ENCODE results near the gene DHRSX.

DHRSX gene

DNA sequence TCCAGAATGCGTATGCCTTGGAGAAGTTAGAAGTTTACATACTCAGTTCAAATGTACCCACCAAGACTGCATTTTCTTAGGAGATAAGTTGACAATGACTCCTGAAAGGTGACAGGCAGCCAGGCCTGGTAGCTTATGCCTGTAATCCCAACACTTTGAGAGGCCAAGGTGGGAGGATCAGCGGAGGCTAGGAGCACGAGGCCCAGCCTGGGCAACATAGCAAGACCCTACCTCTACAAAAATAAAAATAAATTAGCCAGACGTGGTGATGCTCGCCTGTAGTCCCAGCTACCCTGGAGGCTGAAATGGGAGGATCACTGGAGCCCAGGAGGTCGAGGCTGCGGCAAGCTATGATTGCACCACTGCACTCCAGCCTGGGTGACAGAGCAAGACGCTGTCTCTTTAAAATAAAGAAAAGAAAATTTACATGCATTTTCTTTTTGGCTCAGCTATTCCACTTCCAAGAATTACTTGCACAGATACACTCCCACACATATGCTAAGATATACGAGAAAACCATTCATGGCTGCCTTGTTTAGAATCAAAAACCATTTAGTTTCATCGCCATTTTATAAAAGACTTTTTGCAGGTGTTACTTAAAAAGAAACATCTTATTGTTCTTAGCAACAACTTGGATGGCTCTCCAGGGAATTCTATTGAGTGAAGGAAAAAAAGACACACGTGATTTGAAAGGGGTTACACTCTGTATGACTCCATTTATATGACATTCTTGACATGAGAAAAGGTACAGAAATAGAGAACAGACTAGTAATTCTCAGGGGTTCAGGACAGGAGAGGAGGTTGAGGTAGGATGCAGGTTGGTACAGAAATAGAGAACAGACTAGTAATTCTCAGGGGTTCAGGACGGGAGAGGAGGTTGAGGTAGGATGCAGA is 66.3 kb downstream of the DHRSX start:
- no peak overlapping the region for H3K27ac ChIP-seq
- no peak for TF ChIP-seq ZFX (IDR thresholded peaks at IDR 0.05)
- TF ChIP-seq, protein P1, sequence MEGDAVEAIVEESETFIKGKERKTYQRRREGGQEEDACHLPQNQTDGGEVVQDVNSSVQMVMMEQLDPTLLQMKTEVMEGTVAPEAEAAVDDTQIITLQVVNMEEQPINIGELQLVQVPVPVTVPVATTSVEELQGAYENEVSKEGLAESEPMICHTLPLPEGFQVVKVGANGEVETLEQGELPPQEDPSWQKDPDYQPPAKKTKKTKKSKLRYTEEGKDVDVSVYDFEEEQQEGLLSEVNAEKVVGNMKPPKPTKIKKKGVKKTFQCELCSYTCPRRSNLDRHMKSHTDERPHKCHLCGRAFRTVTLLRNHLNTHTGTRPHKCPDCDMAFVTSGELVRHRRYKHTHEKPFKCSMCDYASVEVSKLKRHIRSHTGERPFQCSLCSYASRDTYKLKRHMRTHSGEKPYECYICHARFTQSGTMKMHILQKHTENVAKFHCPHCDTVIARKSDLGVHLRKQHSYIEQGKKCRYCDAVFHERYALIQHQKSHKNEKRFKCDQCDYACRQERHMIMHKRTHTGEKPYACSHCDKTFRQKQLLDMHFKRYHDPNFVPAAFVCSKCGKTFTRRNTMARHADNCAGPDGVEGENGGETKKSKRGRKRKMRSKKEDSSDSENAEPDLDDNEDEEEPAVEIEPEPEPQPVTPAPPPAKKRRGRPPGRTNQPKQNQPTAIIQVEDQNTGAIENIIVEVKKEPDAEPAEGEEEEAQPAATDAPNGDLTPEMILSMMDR (conservative IDR thresholded peaks at IDR 0.05), result no peak

DNA sequence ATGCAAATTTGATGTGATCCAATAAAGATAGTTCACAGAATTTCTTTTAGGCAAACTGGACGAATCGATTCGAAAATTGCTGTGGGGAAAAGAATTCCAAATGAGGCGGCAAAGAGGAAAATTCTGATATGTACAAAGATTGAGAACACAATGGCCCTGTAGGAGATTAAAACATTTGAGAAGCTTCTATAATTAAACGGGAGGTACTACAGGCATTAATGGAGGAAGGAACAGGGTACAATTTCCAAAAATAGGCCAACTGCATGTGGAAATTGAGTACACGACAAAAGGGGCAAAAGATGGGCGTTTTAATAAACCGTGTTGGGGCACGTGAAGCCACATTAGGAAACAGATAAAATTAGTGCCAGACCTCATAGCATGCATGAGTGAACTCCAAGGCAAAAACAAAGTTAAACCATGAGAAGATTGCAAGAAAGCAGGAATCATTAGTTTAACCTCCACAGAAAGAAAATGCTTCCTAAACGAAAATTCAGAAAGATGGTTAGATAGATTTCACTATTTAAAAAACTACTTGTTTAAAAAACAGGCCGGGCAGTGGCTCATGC is 68.4 kb downstream of the DHRSX start:
- no peak for TF ChIP-seq ZFX (IDR thresholded peaks at IDR 0.05)
- TF ChIP-seq, protein P1 (conservative IDR thresholded peaks at IDR 0.05), result no peak
- H3K27ac ChIP-seq, result no peak overlapping the region

DNA sequence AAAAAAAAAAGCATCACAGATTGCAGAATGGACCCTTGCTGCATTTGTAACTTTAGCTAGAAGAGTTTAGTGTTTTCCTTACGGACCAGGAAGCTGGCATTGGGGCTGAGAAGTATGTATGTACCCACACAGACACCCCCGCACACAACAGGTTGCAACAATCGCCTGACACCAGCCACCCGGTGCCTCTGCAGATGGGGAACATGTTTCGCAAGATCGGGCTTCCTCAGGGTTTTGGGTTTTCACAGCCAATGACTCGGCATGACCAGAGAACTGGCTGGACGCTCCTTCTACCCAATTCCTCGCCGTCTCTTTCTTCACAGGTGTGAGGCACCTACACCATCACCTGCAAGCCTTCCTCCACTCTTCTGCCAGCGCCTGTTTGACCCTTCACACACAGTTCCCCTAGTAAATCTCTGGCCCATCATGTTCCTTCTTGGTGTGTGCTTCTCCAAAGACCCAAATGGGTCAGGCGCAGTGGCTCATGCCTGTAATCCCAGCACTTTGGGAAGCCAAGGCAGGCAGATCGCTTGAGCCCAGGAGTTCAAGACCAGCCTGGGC is 70.4 kb downstream of the DHRSX start:
- no peak for TF ChIP-seq ZFX (IDR thresholded peaks at IDR 0.05)
- TF ChIP-seq, protein P1 (conservative IDR thresholded peaks at IDR 0.05), result no peak
- H3K27ac ChIP-seq, result no peak overlapping the region

DNA sequence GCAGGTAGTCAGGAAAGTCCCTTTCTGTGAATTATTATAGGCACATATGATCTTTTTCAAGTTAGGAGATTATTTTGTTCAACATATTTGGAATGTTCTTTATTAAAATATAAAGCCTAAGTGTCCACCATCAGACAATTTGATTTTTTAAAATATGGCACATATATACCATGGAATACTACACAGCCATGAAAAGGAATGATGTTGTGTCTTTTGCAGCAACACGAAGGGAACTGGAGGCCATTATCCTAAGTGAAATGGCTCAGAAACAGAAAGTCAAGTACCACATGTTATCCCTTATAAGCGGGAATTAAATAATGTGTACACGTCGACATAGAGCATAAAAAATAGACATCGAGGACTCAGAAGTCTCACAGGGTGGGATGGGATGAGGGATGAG is 73.0 kb downstream of the DHRSX start:
- H3K27ac ChIP-seq, result no peak overlapping the region
- TF ChIP-seq ZFX (IDR thresholded peaks at IDR 0.05), result no peak
- TF ChIP-seq, protein P1 (conservative IDR thresholded peaks at IDR 0.05), result no peak

DNA sequence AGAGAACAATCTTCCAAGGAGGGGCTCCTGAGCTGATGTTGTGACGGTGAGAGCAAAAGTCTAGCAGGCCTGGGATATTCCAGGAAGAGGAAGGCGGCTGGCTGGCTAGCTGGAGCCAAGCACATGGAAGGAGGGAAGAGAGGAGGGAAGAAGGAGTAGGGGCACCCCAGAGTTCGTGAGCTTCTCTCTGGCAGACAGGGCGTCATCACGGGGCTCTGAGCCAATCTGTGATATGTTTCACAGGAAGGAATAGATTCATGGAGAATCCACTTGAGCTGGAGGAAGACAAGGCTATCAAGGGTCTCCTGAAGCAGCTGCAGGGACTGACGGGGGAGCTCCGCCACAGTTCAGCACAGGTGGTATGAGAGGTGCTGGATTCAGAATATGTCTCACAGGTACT is 73.6 kb downstream of the DHRSX start:
- H3K27ac ChIP-seq, result no peak overlapping the region
- TF ChIP-seq ZFX (IDR thresholded peaks at IDR 0.05), result no peak
- TF ChIP-seq, protein P1 (conservative IDR thresholded peaks at IDR 0.05), result no peak

DNA sequence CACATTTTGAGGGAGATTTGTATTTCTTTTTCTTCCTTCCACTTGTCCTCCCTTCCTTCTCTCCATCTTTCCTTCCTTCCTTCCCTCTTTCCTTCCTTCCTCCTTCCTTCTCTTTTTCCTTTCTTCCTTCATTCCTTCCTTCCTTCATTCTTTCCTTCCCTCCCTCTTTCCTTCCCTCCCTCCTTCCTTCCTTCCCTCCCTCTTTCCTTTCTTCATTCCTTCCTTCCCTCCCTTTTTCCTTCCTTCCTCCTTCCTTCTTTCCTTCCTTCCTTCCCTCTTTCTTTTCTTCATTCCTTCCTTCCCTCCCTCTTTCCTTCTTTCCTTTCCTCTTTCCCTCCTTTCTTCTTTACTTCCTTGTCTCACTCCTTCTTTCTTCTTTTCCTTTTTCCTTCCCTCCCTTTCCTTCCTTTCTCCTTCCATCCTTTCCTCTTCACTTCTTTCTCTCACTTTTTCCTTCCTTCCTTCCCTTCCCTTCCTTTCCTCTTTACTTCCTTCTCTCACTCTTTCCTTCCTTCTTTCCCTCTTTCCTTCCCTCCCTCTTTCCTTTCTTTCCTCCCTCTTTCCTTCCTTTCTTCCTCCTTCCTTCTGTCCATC is 74.4 kb downstream of the DHRSX start:
- H3K27ac ChIP-seq, result no peak overlapping the region
- TF ChIP-seq ZFX (IDR thresholded peaks at IDR 0.05), result no peak
- TF ChIP-seq, protein P1 (conservative IDR thresholded peaks at IDR 0.05), result no peak

Measured in C4-2B (cell line).